Measurements from ENCODE around the gene CXCL14.

DNA sequence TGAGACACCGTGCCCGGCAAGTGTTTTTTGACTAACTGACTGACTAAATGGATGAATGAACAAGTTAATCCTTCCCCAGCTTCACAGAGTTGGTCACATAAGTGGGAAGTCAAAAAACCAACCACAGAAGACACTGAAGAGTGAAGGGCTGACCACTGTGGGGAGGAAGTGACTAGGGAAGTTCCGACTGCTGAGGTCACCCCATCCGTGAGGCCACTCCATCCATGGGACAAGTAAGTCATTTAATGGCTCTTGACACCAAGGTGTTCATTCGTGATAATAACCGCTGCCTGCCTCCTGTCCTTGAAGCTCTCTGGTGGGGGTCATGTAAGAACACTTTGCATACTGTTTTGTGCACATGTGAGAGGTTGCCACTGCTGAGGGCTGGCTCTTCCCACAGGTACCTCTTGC lies 22.2 kb upstream of the CXCL14 start:
- TF ChIP-seq CTCF (IDR thresholded peaks at IDR 0.05) (no peak), POLR2AphosphoS5 (IDR thresholded peaks at IDR 0.05) (no peak)
